22Rv1 (cell line): Measurements from ENCODE around the gene SPATS2L.

Experiments used
- CTCF ChIP-seq: fragments of 450-650 bp; IDR thresholded peaks from 2 replicates; pipeline ENCODE4 v1.5.1; 2017; ENCODE audit warnings: mild to moderate bottlenecking
- ZFX ChIP-seq: fragments of 450-650 bp; IDR thresholded peaks from 2 replicates; pipeline ENCODE4 v1.6.1; 2017; ENCODE audit warnings: antibody characterized with exemption, borderline replicate concordance

DNA sequence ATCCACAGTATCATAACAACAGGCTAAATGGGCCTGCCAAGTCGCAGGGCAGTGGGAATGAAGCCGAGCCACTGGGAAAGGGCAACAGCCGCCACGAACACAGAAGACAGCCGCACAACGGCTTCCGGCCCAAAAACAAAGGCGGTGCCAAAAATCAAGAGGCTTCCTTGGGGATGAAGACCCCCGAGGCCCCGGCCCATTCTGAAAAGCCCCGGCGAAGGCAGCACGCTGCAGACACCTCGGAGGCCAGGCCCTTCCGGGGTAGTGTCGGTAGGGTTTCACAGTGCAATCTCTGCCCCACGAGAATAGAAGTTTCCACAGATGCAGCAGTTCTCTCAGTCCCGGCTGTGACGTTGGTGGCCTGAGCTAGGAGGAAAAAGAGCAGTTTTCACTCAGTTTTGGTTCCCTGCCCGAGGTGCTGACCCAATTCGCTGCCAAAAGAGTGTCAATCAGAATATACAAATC, 171.2 kb downstream of the SPATS2L start:
- TF ChIP-seq CTCF = no peak
- TF ChIP-seq ZFX = no peak
